Neural cell (in vitro differentiated cells): ENCODE results near the gene CABP1. TPM values are rescaled to one million over a fixed set of nuclear protein-coding genes. Genes with fewer than 3 reads are reported as not detected.

Source experiments
- H2AFZ ChIP-seq: fragments of 200-600, 300-800 bp; sonication (generic), shearing (Covaris generic); 2 replicates; pipeline ENCODE4 v1.6.0; 2014; ENCODE audit warnings: low read depth, mild to moderate bottlenecking, antibody characterized with exemption, low read length, moderate library complexity
- H3F3A ChIP-seq: fragments of 200-600 bp; shearing (Covaris generic); 2 replicates; pipeline ENCODE4 v1.6.1; 2016; ENCODE audit warnings: mild to moderate bottlenecking, moderate library complexity, mixed read lengths, antibody characterized with exemption, low read length; ENCODE audit not compliant: insufficient read depth, poor library complexity, severe bottlenecking
- H3K27ac ChIP-seq: fragments of 200-600, 300-800 bp; sonication (generic), shearing (Covaris generic); 2 replicates; pipeline ENCODE4 v1.5.1; 2014; ENCODE audit warnings: mild to moderate bottlenecking, low read length, moderate library complexity
- H3K27me3 ChIP-seq: fragments of 300-800, 200-600 bp; sonication (generic), shearing (Covaris generic); 2 replicates; pipeline ENCODE4 v1.6.0; 2014; ENCODE audit warnings: mild to moderate bottlenecking, low read depth, low read length, moderate library complexity; ENCODE audit not compliant: insufficient read depth
- H3K36me3 ChIP-seq: fragments of 300-800, 200-600 bp; sonication (generic), shearing (Covaris generic); 2 replicates; pipeline ENCODE4 v1.5.1; 2014; ENCODE audit warnings: mild to moderate bottlenecking, antibody characterized with exemption, low read length, moderate library complexity; ENCODE audit not compliant: insufficient read depth
- H3K4me2 ChIP-seq: fragments of 300-800, 200-600 bp; sonication (generic), shearing (Covaris generic); 2 replicates; pipeline ENCODE4 v1.6.0; 2014; ENCODE audit warnings: mild to moderate bottlenecking, low read length
- H3K4me3 ChIP-seq: fragments of 300-800, 200-600 bp; sonication (generic), shearing (Covaris generic); 2 replicates; pipeline ENCODE4 v1.5.1; 2014; ENCODE audit warnings: mild to moderate bottlenecking, low read length, moderate library complexity
- H3K79me2 ChIP-seq: fragments of 200-600 bp; shearing (Covaris generic); replicated peaks from 2 replicates; pipeline ENCODE4 v1.6.0; 2014; ENCODE audit warnings: mild to moderate bottlenecking, low read length, moderate library complexity; ENCODE audit not compliant: insufficient read depth
- H3K9ac ChIP-seq: fragments of 300-800, 200-600 bp; sonication (generic), shearing (Covaris generic); 2 replicates; pipeline ENCODE4 v1.6.1; 2016; ENCODE audit warnings: mild to moderate bottlenecking, low read length, mixed read lengths
- H3K9me2 ChIP-seq: fragments of 200-600 bp; shearing (Covaris generic); 2 replicates; pipeline ENCODE4 v1.6.1; 2016; ENCODE audit warnings: mild to moderate bottlenecking, low read length, mixed read lengths; ENCODE audit not compliant: insufficient read depth
- H3K9me3 ChIP-seq: fragments of 200-600, 300-800 bp; sonication (generic), shearing (Covaris generic); 2 replicates; pipeline ENCODE4 v1.6.1; 2016; ENCODE audit warnings: mild to moderate bottlenecking, mixed run types, low read length, moderate library complexity, mixed read lengths
- H4K20me1 ChIP-seq: fragments of 200-600 bp; shearing (Covaris generic); 2 replicates; pipeline ENCODE4 v1.6.1; 2016; ENCODE audit warnings: mild to moderate bottlenecking, mixed run types; ENCODE audit not compliant: insufficient read depth
- CTCF ChIP-seq: fragments of 450-650 bp; IDR thresholded peaks from 2 replicates; pipeline ENCODE4 v1.5.1; 2014; ENCODE audit warnings: antibody characterized with exemption, mild to moderate bottlenecking, moderate library complexity; ENCODE audit not compliant: poor library complexity, severe bottlenecking
- EP300 ChIP-seq: fragments of 450-650 bp; conservative IDR thresholded peaks from 2 replicates; pipeline ENCODE4 v1.6.1; 2014; ENCODE audit warnings: antibody characterized with exemption, mild to moderate bottlenecking, moderate library complexity; ENCODE audit not compliant: poor library complexity, severe bottlenecking
- EZH2 ChIP-seq: fragments of 200-600, 300-800 bp; shearing (Covaris generic), sonication (generic); IDR thresholded peaks from 2 replicates; pipeline ENCODE4 v1.6.1; 2014; ENCODE audit warnings: antibody characterized with exemption, low read length, borderline replicate concordance, mild to moderate bottlenecking; ENCODE audit not compliant: insufficient read depth, poor library complexity, severe bottlenecking
- MXI1 ChIP-seq: fragments of 450-650 bp; conservative IDR thresholded peaks from 2 replicates; pipeline ENCODE4 v1.6.1; 2014; ENCODE audit warnings: antibody characterized with exemption, mild to moderate bottlenecking; ENCODE audit not compliant: poor library complexity, severe bottlenecking
- POLR2AphosphoS5 ChIP-seq: IDR thresholded peaks from 2 replicates; pipeline ENCODE4 v1.6.1; 2012
- RAD21 ChIP-seq: fragments of 450-650 bp; conservative IDR thresholded peaks from 2 replicates; pipeline ENCODE4 v1.6.1; 2014; ENCODE audit warnings: antibody characterized with exemption, mild to moderate bottlenecking, moderate library complexity
- REST ChIP-seq: IDR thresholded peaks from 2 replicates; pipeline ENCODE4 v1.6.1; 2012; ENCODE audit warnings: borderline replicate concordance
- SMC3 ChIP-seq: fragments of 450-650 bp; conservative IDR thresholded peaks from 2 replicates; pipeline ENCODE4 v1.6.1; 2014; ENCODE audit warnings: antibody characterized with exemption, mild to moderate bottlenecking, moderate library complexity; ENCODE audit not compliant: poor library complexity
- TAF1 ChIP-seq: IDR thresholded peaks from 2 replicates; pipeline ENCODE4 v1.6.1; 2012; ENCODE audit warnings: low read depth
- polyA plus RNA-seq: library from polyadenylated mRNA; depleted of rRNA; stranded (reverse); fragments of >200 nt; gene quantifications from 2 replicates; pipeline ENCODE4 v1.2.3, GENCODE V29; 2014

CABP1 gene
- polyA plus RNA-seq, 1 donor from 2014 or later = 0.71 TPM

GRCh38 chr12:120668091-120668867, 27.9 kb downstream of the CABP1 start:
- H3K9ac ChIP-seq = no peak overlapping the region

More at GRCh38 chr12:120668091-120668867, 27.9 kb downstream of the CABP1 start:
- H3K9me2 ChIP-seq = no peaks in the 10 kb centered on the region
- no peaks in the 10 kb centered on the region for H3K27me3 ChIP-seq
- H4K20me1 ChIP-seq = no peaks in the 10 kb centered on the region
- H3K27ac ChIP-seq = no peak overlapping the region
- H3K9me3 ChIP-seq = no peaks in the 10 kb centered on the region
- no peak overlapping the region for H2AFZ ChIP-seq
- H3K36me3 ChIP-seq = no peaks in the 10 kb centered on the region
- no peak overlapping the region for H3K4me2 ChIP-seq
- TF ChIP-seq EZH2 = no peak
- TF ChIP-seq SMC3 = no peak
- TF ChIP-seq CTCF = no peak
- no peak for TF ChIP-seq TAF1
- no peak for TF ChIP-seq REST
- TF ChIP-seq EP300 = no peak
- no peak for TF ChIP-seq RAD21
- no peak for TF ChIP-seq MXI1
- no peak for TF ChIP-seq POLR2AphosphoS5
- no peaks in the 10 kb centered on the region for H3K79me2 ChIP-seq
- H3F3A ChIP-seq = no peaks in the 10 kb centered on the region
- H3K4me3 ChIP-seq = no peak overlapping the region
